Endodermal cell (in vitro differentiated cells): ENCODE results near the gene DARS1. TPM values are rescaled to one million over a fixed set of nuclear protein-coding genes. Genes with fewer than 3 reads are reported as not detected.

Experiments
- DNase-seq: peaks from one replicate; pipeline ENCODE4 v3.0.0-alpha.2; 2017
- H3K27ac ChIP-seq: 2 replicates; pipeline ENCODE4 v1.5.1; 2013; ENCODE audit warnings: mild to moderate bottlenecking, low read depth, low read length, moderate library complexity
- H3K27me3 ChIP-seq: 2 replicates; pipeline ENCODE4 v1.6.1; 2013; ENCODE audit warnings: mild to moderate bottlenecking, low read length, moderate library complexity; ENCODE audit not compliant: insufficient read depth, control insufficient read depth, poor library complexity, severe bottlenecking
- H3K36me3 ChIP-seq: 2 replicates; pipeline ENCODE4 v1.7.0; 2013; ENCODE audit warnings: mild to moderate bottlenecking, low read length, moderate library complexity; ENCODE audit not compliant: control insufficient read depth, insufficient read depth
- H3K4me1 ChIP-seq: one replicate; pipeline ENCODE4 v1.7.0; 2013; ENCODE audit warnings: low read length; ENCODE audit not compliant: control insufficient read depth, insufficient read depth
- H3K4me3 ChIP-seq: 2 replicates; pipeline ENCODE4 v1.5.1; 2013; ENCODE audit warnings: mild to moderate bottlenecking, low read length, moderate library complexity
- H3K9ac ChIP-seq: 2 replicates; pipeline ENCODE4 v1.6.1; 2013; ENCODE audit warnings: mild to moderate bottlenecking, low read length, moderate library complexity; ENCODE audit not compliant: poor library complexity, severe bottlenecking; ENCODE audit errors: extremely low read depth
- H3K9me3 ChIP-seq: 2 replicates; pipeline ENCODE4 v1.6.1; 2013; ENCODE audit warnings: mild to moderate bottlenecking, low read length, moderate library complexity; ENCODE audit not compliant: control insufficient read depth
- H3K27ac Mint-ChIP-seq: 2 replicates; pipeline ENCODE4 v1.8.0; 2020; ENCODE audit warnings: mixed read lengths
- H3K27me3 Mint-ChIP-seq: 2 replicates; pipeline ENCODE4 v1.8.0; 2021; ENCODE audit warnings: mild to moderate bottlenecking, mixed read lengths; ENCODE audit not compliant: insufficient read depth
- H3K36me3 Mint-ChIP-seq: 2 replicates; pipeline ENCODE4 v1.8.0; 2020; ENCODE audit warnings: low read depth, mixed read lengths
- H3K4me1 Mint-ChIP-seq: 2 replicates; pipeline ENCODE4 v1.8.0; 2020; ENCODE audit warnings: mixed read lengths
- H3K4me3 Mint-ChIP-seq: 2 replicates; pipeline ENCODE4 v1.8.0; 2020; ENCODE audit warnings: mild to moderate bottlenecking, moderate library complexity, mixed read lengths
- H3K9me3 Mint-ChIP-seq: 2 replicates; pipeline ENCODE4 v1.8.0; 2020; ENCODE audit warnings: mild to moderate bottlenecking, mixed read lengths
- WGBS, 2 experiments: methylation state at CpG; one replicate each; pipeline versions ENCODE4 v1.1.5 to v1.1.7; 2013; ENCODE audit warnings: missing lambda C conversion rate in 2 of 2, mixed read lengths in 1 of 2; ENCODE audit not compliant: insufficient coverage in 1 of 2, insufficient read length in 1 of 2; 5-methylcytosine and 5-hydroxymethylcytosine counted together
- total RNA-seq, 2 donors: library from RNA; stranded (reverse); fragmentation: NEBNext Ultra II Directional in 1 of 2; extraction: Animal tissue kit (Norgen Biotek cat#: 25700) in 1 of 2; gene quantifications; 2 replicates in 1 of 2; 3 replicates in 1 of 2; pipeline ENCODE4 v1.2.1, GENCODE V29; 2021
- TF ChIP-seq, protein P1 (sequence below): fragments of 200-600 bp; sonication (generic); conservative IDR thresholded peaks from 2 replicates; pipeline ENCODE4 v1.5.0; 2021; ENCODE audit warnings: antibody characterized with exemption, mild to moderate bottlenecking

The DARS1 gene
- total RNA-seq, 2 donors from 2014 or later, result 70.5 to 75.9 TPM

DNA sequence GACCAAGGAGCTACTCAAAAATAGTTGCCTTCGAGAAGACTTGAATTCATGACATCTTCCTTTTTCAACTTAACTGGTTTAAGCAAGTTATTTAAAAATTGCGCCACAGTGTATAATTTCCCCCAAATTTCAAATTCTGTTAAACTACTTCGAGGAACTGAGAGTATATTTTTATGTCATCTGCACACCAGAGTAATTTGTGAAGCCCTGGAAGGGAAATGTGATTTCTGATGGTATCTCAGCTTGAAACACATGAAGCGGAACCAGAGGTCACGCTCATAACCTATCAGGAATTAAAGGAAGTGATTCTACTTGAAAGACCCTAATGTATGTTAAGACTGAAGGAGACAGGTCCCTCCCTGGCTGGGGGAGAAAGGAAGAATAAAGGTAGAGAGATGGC, 33.9 kb upstream of the DARS1 start:
- no peak overlapping the region for H3K4me3 Mint-ChIP-seq
- H3K27me3 ChIP-seq, result no peaks in the 10 kb centered on the region
- H3K9me3 ChIP-seq, result no peaks in the 10 kb centered on the region
- H3K36me3 Mint-ChIP-seq, result no peaks in the 10 kb centered on the region
- 94 to 100% methylated on average over 3 to 5 of the region's 5 CpGs for WGBS, 2 experiments
- peaks cover 10% of the 10 kb centered on the region for H3K4me1 Mint-ChIP-seq
- TF ChIP-seq, protein P1, sequence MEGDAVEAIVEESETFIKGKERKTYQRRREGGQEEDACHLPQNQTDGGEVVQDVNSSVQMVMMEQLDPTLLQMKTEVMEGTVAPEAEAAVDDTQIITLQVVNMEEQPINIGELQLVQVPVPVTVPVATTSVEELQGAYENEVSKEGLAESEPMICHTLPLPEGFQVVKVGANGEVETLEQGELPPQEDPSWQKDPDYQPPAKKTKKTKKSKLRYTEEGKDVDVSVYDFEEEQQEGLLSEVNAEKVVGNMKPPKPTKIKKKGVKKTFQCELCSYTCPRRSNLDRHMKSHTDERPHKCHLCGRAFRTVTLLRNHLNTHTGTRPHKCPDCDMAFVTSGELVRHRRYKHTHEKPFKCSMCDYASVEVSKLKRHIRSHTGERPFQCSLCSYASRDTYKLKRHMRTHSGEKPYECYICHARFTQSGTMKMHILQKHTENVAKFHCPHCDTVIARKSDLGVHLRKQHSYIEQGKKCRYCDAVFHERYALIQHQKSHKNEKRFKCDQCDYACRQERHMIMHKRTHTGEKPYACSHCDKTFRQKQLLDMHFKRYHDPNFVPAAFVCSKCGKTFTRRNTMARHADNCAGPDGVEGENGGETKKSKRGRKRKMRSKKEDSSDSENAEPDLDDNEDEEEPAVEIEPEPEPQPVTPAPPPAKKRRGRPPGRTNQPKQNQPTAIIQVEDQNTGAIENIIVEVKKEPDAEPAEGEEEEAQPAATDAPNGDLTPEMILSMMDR, result no peak
- no peak overlapping the region for H3K9ac ChIP-seq
- H3K4me3 ChIP-seq, result no peak overlapping the region
- peaks cover 4% of the 10 kb centered on the region for H3K4me1 ChIP-seq
- no peaks in the 10 kb centered on the region for H3K27me3 Mint-ChIP-seq
- H3K27ac Mint-ChIP-seq, result no peak overlapping the region
- H3K9me3 Mint-ChIP-seq, result no peaks in the 10 kb centered on the region
- peak overlapping the region; percentile 36 for H3K27ac ChIP-seq
- no peak for DNase-seq
- H3K36me3 ChIP-seq, result no peaks in the 10 kb centered on the region

DNA sequence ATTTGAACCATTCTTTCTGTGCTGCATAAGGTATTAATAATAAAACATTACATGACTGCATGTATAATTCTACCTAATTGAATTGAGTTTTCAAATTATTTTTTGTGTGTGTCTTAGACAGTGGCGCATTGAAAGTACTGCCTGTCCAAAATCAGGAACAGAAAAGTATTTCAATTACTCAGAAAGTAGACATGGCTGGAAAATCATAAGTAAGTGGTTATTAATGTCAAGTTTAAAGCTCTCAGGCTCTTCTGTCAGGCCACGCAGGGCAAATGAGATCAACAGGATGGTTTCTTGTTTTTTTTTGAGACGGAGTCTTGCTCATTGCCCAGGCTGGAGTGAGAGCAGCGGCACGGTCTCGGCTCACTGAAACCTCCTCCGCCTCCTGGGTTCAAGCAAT, 32.4 kb upstream of the DARS1 start:
- DNase-seq, result no peak
- Histone ChIP-seq H3K9ac (no peak overlapping the region), H3K4me1 (no peaks in the 10 kb centered on the region), H3K27me3 (no peaks in the 10 kb centered on the region), H3K9me3 (no peaks in the 10 kb centered on the region), H3K36me3 (no peaks in the 10 kb centered on the region), H3K4me3 (no peak overlapping the region), H3K27ac (no peak overlapping the region)
- Mint-ChIP-seq H3K36me3 (no peaks in the 10 kb centered on the region), H3K9me3 (no peaks in the 10 kb centered on the region), H3K27me3 (no peaks in the 10 kb centered on the region), H3K27ac (no peak overlapping the region), H3K4me3 (no peak overlapping the region), H3K4me1 (peaks cover 10% of the 10 kb centered on the region)
- 95 to 98% methylated on average over 6 to 7 of the region's 7 CpGs for WGBS, 2 experiments
- TF ChIP-seq, protein P1, result no peak

DNA sequence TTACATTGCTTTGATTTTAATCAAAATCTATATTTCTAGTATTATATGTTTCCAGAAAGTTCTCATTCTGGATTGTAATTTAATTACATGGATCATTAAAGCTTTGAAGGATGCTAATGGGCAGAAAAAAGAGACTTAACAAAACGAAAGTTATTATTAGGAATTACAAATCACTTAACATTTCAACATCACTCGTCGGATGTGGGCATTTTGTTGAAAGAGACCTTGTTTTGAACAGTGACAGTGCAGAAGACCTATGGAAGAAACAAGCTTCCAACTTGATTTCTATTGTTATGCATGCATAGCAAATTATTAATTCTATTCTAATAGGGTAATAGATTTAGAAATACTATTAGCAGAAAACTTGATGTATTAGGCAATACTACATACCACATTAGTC, 31.4 kb upstream of the DARS1 start:
- no peak overlapping the region for H3K4me3 Mint-ChIP-seq
- TF ChIP-seq, protein P1, result no peak
- no peak overlapping the region for H3K9ac ChIP-seq

More for the DNA sequence above, 31.4 kb upstream of the DARS1 start:
- Histone ChIP-seq H3K27me3 (no peaks in the 10 kb centered on the region), H3K36me3 (no peaks in the 10 kb centered on the region), H3K27ac (no peak overlapping the region), H3K9me3 (no peaks in the 10 kb centered on the region), H3K4me3 (no peak overlapping the region), H3K4me1 (no peaks in the 10 kb centered on the region)
- Mint-ChIP-seq H3K27ac (no peak overlapping the region), H3K9me3 (no peaks in the 10 kb centered on the region), H3K36me3 (no peaks in the 10 kb centered on the region), H3K27me3 (no peaks in the 10 kb centered on the region), H3K4me1 (peaks cover 12% of the 10 kb centered on the region)
- WGBS, 2 experiments, result 74 to 80% methylated on average over 1 to 3 of the region's 3 CpGs
- no peak for DNase-seq
